ENCODE data around the gene REC8. TPM values are rescaled to one million over a fixed set of nuclear protein-coding genes. Genes with fewer than 3 reads are reported as not detected.

The REC8 gene
- total and polyA plus RNA-seq, 4 donors: 2.3 to 4.7 (median 3.8) TPM

DNA sequence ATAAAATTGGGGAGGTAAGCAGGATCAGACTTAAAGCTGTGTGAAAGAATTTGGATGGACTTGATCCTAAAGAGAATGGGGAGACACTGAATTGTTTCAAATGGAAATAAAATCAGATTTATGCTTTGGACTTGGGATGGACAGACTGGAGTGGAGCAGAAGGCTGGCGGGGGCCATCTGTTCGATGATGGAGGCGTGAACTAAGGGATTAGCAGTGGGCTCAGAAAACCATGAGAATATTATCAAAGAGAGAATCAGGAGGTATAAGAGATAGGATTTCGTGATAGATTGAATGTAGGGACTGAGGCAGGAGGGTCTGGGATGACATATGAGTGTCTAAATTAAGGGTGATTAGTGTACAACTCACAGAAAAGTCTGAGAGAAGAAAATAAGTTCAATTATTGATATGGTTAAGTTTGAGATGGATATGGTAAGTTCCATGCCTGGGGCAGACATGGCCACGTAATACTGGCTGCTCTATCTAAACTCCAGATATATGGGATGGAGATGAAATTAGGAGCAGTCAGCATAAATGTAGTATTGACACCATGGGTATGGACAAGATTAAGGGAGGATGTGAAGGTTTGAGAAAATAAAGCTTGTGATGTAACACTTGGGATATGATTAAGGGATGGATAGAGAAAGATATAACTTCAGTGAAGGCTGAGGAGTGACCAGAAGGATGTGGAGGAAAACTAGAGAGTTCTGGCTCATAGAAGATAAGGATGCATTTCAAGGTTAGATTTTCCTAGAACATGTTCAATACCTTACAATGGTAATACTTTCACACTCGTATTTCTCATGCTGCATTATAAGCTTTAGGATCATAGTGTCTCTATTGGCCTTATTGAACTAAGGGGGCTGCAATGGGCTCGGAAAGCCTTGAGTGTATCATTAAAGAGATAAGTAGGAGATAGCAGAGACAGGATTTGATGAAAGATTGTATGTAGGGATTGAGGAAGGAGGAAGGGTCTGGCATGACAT is 32.6 kb downstream of the REC8 start (continued):
- TF ChIP-seq, protein P1, sequence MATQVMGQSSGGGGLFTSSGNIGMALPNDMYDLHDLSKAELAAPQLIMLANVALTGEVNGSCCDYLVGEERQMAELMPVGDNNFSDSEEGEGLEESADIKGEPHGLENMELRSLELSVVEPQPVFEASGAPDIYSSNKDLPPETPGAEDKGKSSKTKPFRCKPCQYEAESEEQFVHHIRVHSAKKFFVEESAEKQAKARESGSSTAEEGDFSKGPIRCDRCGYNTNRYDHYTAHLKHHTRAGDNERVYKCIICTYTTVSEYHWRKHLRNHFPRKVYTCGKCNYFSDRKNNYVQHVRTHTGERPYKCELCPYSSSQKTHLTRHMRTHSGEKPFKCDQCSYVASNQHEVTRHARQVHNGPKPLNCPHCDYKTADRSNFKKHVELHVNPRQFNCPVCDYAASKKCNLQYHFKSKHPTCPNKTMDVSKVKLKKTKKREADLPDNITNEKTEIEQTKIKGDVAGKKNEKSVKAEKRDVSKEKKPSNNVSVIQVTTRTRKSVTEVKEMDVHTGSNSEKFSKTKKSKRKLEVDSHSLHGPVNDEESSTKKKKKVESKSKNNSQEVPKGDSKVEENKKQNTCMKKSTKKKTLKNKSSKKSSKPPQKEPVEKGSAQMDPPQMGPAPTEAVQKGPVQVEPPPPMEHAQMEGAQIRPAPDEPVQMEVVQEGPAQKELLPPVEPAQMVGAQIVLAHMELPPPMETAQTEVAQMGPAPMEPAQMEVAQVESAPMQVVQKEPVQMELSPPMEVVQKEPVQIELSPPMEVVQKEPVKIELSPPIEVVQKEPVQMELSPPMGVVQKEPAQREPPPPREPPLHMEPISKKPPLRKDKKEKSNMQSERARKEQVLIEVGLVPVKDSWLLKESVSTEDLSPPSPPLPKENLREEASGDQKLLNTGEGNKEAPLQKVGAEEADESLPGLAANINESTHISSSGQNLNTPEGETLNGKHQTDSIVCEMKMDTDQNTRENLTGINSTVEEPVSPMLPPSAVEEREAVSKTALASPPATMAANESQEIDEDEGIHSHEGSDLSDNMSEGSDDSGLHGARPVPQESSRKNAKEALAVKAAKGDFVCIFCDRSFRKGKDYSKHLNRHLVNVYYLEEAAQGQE (IDR thresholded peaks at IDR 0.05): no peak
- TF ChIP-seq NR2F2 (IDR thresholded peaks at IDR 0.05) (no peak), TAF1 (conservative IDR thresholded peaks at IDR 0.05) (no peak), FOXA1 (IDR thresholded peaks at IDR 0.05) (no peak), EGR1 (IDR thresholded peaks at IDR 0.05; ENCODE audit: low read depth in 2 of 2) (no peak), RXRA (IDR thresholded peaks at IDR 0.05) (no peak), SP1 (IDR thresholded peaks at IDR 0.05) (no peak), HNF4A (conservative IDR thresholded peaks at IDR 0.05) (no peak), FOXA2 (IDR thresholded peaks at IDR 0.05) (no peak)
- TF ChIP-seq, protein P2, sequence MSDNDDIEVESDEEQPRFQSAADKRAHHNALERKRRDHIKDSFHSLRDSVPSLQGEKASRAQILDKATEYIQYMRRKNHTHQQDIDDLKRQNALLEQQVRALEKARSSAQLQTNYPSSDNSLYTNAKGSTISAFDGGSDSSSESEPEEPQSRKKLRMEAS (IDR thresholded peaks at IDR 0.05): no peak

DNA sequence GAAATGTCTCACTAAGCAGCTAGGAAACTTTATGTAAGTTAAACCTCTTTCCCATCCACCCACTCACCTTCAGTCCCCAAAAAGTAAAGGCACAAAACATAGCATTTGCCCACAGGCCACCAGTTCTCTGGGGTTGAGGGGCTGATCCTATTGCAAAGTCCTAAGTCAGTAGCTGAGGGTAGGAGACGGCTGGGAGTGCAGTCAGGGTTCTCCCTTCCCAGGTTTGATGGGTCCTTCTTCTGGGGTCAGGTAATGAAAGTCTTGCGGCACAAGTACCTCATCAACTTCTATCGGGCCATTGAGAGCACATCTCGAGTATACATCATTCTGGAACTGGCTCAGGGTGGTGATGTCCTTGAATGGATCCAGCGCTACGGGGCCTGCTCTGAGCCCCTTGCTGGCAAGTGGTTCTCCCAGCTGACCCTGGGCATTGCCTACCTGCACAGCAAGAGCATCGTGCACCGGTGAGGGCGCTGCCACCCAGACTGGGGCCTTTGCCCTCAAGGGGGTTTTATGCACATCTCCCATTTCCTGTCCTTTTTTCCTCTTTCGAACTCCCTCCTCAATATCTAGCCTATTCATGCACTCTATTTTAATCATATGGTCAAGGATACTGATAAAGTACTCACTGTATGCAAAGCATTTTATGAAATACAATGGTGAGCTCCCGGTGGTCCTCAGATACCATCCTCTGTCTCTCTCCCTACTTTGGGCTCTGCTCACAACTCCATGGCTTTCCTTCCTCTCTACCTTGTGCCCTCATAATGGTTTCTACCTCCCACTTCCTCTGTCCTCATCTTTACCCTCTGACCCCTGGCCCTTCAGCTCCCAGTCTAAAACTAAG is 34.6 kb downstream of the REC8 start:
- H3K27me3 ChIP-seq (ENCODE audit: control insufficient read depth in 4 of 4, insufficient read depth in 4 of 4, low read length in 3 of 4): no peaks in the 10 kb centered on the region
- no peak overlapping the region for H3K27ac ChIP-seq (ENCODE audit: low read depth in 1 of 2, low read length in 2 of 2)
- H3K9me3 ChIP-seq (ENCODE audit: control insufficient read depth in 4 of 4, low read length in 3 of 4): no peaks in the 10 kb centered on the region
- 98% methylated on average over 11 of the region's 11 CpGs for WGBS
- DNase-seq (ENCODE audit: low spot score): no peak
- no peak overlapping the region for H3K9ac ChIP-seq (ENCODE audit: low read depth in 1 of 2, low read length in 2 of 2)
- peaks cover 12 to 35% (median 23%) of the 10 kb centered on the region in 4 donors for H3K36me3 ChIP-seq (ENCODE audit: control insufficient read depth in 4 of 4, insufficient read depth in 3 of 4, low read depth in 1 of 4, low read length in 3 of 4)
- TF ChIP-seq RXRA (IDR thresholded peaks at IDR 0.05) (no peak), FOXA1 (IDR thresholded peaks at IDR 0.05) (no peak), RAD21 (IDR thresholded peaks at IDR 0.05) (no peak), GABPA (IDR thresholded peaks at IDR 0.05 in 1 of 2, conservative IDR thresholded peaks at IDR 0.05 in 1 of 2) (no peak), JUND (IDR thresholded peaks at IDR 0.05) (no peak), NR2F2 (IDR thresholded peaks at IDR 0.05) (no peak), SP1 (IDR thresholded peaks at IDR 0.05) (no peak), HNF4A (conservative IDR thresholded peaks at IDR 0.05) (no peak), YY1 (IDR thresholded peaks at IDR 0.05) (no peak), HNF4G (IDR thresholded peaks at IDR 0.05) (no peak), EGR1 (IDR thresholded peaks at IDR 0.05; ENCODE audit: low read depth in 2 of 2) (no peak), FOXA2 (IDR thresholded peaks at IDR 0.05) (no peak), TAF1 (conservative IDR thresholded peaks at IDR 0.05) (no peak)
- TF ChIP-seq, protein P3, sequence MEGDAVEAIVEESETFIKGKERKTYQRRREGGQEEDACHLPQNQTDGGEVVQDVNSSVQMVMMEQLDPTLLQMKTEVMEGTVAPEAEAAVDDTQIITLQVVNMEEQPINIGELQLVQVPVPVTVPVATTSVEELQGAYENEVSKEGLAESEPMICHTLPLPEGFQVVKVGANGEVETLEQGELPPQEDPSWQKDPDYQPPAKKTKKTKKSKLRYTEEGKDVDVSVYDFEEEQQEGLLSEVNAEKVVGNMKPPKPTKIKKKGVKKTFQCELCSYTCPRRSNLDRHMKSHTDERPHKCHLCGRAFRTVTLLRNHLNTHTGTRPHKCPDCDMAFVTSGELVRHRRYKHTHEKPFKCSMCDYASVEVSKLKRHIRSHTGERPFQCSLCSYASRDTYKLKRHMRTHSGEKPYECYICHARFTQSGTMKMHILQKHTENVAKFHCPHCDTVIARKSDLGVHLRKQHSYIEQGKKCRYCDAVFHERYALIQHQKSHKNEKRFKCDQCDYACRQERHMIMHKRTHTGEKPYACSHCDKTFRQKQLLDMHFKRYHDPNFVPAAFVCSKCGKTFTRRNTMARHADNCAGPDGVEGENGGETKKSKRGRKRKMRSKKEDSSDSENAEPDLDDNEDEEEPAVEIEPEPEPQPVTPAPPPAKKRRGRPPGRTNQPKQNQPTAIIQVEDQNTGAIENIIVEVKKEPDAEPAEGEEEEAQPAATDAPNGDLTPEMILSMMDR (IDR thresholded peaks at IDR 0.05; ENCODE audit: low read depth, low read length, missing input control): no peak
- TF ChIP-seq, protein P1 (IDR thresholded peaks at IDR 0.05): no peak
- TF ChIP-seq, protein P4, sequence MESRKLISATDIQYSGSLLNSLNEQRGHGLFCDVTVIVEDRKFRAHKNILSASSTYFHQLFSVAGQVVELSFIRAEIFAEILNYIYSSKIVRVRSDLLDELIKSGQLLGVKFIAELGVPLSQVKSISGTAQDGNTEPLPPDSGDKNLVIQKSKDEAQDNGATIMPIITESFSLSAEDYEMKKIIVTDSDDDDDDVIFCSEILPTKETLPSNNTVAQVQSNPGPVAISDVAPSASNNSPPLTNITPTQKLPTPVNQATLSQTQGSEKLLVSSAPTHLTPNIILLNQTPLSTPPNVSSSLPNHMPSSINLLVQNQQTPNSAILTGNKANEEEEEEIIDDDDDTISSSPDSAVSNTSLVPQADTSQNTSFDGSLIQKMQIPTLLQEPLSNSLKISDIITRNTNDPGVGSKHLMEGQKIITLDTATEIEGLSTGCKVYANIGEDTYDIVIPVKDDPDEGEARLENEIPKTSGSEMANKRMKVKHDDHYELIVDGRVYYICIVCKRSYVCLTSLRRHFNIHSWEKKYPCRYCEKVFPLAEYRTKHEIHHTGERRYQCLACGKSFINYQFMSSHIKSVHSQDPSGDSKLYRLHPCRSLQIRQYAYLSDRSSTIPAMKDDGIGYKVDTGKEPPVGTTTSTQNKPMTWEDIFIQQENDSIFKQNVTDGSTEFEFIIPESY (IDR thresholded peaks at IDR 0.05): no peak
- TF ChIP-seq, protein P2 (IDR thresholded peaks at IDR 0.05): no peak
- TF ChIP-seq, protein P5, sequence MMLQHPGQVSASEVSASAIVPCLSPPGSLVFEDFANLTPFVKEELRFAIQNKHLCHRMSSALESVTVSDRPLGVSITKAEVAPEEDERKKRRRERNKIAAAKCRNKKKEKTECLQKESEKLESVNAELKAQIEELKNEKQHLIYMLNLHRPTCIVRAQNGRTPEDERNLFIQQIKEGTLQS (IDR thresholded peaks at IDR 0.05): no peak
- H3K4me3 ChIP-seq (ENCODE audit: low read depth in 1 of 3, low read length in 3 of 3): no peak overlapping the region
- H3K4me1 ChIP-seq (ENCODE audit: control insufficient read depth in 4 of 4, insufficient read depth in 4 of 4, low read length in 3 of 4): no peaks in the 10 kb centered on the region
